HG03460 (cell line): ENCODE results near the gene MEOX2.

Experiments used
- ATAC-seq: cut with Tn5 transposase; IDR thresholded peaks from one replicate; pipeline ENCODE4 v1.9.1; 2021; ENCODE audit not compliant: unreplicated experiment

Gene MEOX2

GRCh38 chr7:15566476-15566875 is 120.0 kb downstream of the MEOX2 start:
- ATAC-seq: no peak

GRCh38 chr7:15561835-15562234 is 124.6 kb downstream of the MEOX2 start, which contains the start of gene AGMO:
TSS of gene AGMO (minus strand) at chr7:15562015.
- ATAC-seq: no peak
